LHCN-M2 (cell line): ENCODE data around the gene RBBP8NL. TPM values are rescaled to one million over a fixed set of nuclear protein-coding genes. Genes with fewer than 3 reads are reported as not detected.
"Not testable (repeated sequence)": the region's sequence is repeated elsewhere in the genome, so short reads cannot be mapped to it uniquely, and the experiment has no call there.

Source experiments
- DNase-seq: peaks from one replicate; pipeline ENCODE4 v3.0.0-alpha.2; 2012; ENCODE audit warnings: low read depth
- total RNA-seq: library from RNA; depleted of rRNA; stranded (reverse); fragments of >200 nt; gene quantifications from 2 replicates; pipeline ENCODE4 v1.2.3, GENCODE V29; 2014

The RBBP8NL gene
- total RNA-seq, 1 experiment from 2014 or later = not detected

GRCh38 chr20:62376112-62377063 is 51.0 kb downstream of the RBBP8NL start:
- no peak for DNase-seq

- DNase-seq = peak; percentile 54
Observed at GRCh38 chr20:62374331-62375152, 52.8 kb downstream of the RBBP8NL start.

- DNase-seq = not testable (repeated sequence)
Observed at GRCh38 chr20:62373631-62374179, 53.6 kb downstream of the RBBP8NL start.

GRCh38 chr20:62372042-62372993 is 55.0 kb downstream of the RBBP8NL start:
- DNase-seq = no peak

GRCh38 chr20:62371588-62372041 is 55.7 kb downstream of the RBBP8NL start:
- no peak for DNase-seq

GRCh38 chr20:62370807-62371587 is 56.3 kb downstream of the RBBP8NL start:
- no peak for DNase-seq

- DNase-seq = peak; percentile 93
Observed at GRCh38 chr20:62370115-62370806, 57.1 kb downstream of the RBBP8NL start.

- DNase-seq = no peak
Observed at GRCh38 chr20:62369815-62370114, 57.6 kb downstream of the RBBP8NL start.

- peak; percentile 93 for DNase-seq
Observed at GRCh38 chr20:62368976-62369814, 58.1 kb downstream of the RBBP8NL start.

- peak; percentile 53 for DNase-seq
Observed at GRCh38 chr20:62368392-62368975, 58.9 kb downstream of the RBBP8NL start.

- no peak for DNase-seq
Observed at GRCh38 chr20:62367633-62368391, 59.5 kb downstream of the RBBP8NL start.

GRCh38 chr20:62367136-62367632 is 60.2 kb downstream of the RBBP8NL start, which contains the start of gene LAMA5:
Gene LAMA5, minus strand, starts transcription at chr20:62367312. Its CDS starts 67 bp downstream, at chr20:62367245.
- no peak for DNase-seq

- DNase-seq = no peak
Observed at GRCh38 chr20:62366370-62367135, 60.8 kb downstream of the RBBP8NL start.

GRCh38 chr20:62365814-62366369 is 61.4 kb downstream of the RBBP8NL start:
- no peak for DNase-seq

GRCh38 chr20:62364911-62365736 is 62.2 kb downstream of the RBBP8NL start:
- DNase-seq = no peak
